Measurements from ENCODE around the gene STRIT1. TPM values are rescaled to one million over a fixed set of nuclear protein-coding genes. Genes with fewer than 3 reads are reported as not detected.
"Not testable (repeated sequence)": the region's sequence is repeated elsewhere in the genome, so short reads cannot be mapped to it uniquely, and the experiment has no call there.

STRIT1 gene
- total RNA-seq, 1 donor from 2014 or later, result not detected

GRCh38 chr3:155312781-155313180 lies 19.3 kb upstream of the STRIT1 start:
- no peak for DNase-seq

- DNase-seq, result no peak
Measured at GRCh38 chr3:155309581-155309980, 16.1 kb upstream of the STRIT1 start.

- no peak for DNase-seq
Measured at GRCh38 chr3:155308831-155309230, 15.3 kb upstream of the STRIT1 start.

GRCh38 chr3:155307183-155307582 lies 13.7 kb upstream of the STRIT1 start:
- no peak for DNase-seq

GRCh38 chr3:155304394-155304793 lies 10.9 kb upstream of the STRIT1 start:
- no peak for DNase-seq

- no peak for DNase-seq
Measured at GRCh38 chr3:155303540-155304097, 10.1 kb upstream of the STRIT1 start.

GRCh38 chr3:155302891-155303290 lies 9.4 kb upstream of the STRIT1 start:
- no peak for DNase-seq

- no peak for DNase-seq
Measured at GRCh38 chr3:155302481-155302880, 9.0 kb upstream of the STRIT1 start.

GRCh38 chr3:155297100-155297499 lies 3.6 kb upstream of the STRIT1 start:
- DNase-seq, result no peak

GRCh38 chr3:155296413-155296812 lies 2.9 kb upstream of the STRIT1 start:
- DNase-seq, result no peak

- DNase-seq, result no peak
Measured at GRCh38 chr3:155292693-155293092, 790 bp downstream of the STRIT1 start.

GRCh38 chr3:155292133-155292532 lies 1.4 kb downstream of the STRIT1 start:
- no peak for DNase-seq

- no peak for DNase-seq
Measured at GRCh38 chr3:155286736-155287135, 6.7 kb downstream of the STRIT1 start.

- no peak for DNase-seq
Measured at GRCh38 chr3:155285936-155286335, 7.5 kb downstream of the STRIT1 start.

GRCh38 chr3:155283092-155284056 lies 10.1 kb downstream of the STRIT1 start:
- DNase-seq, result no peak

- DNase-seq, result no peak
Measured at GRCh38 chr3:155282385-155283091, 10.9 kb downstream of the STRIT1 start.

- no peak for DNase-seq
Measured at GRCh38 chr3:155281912-155282311, 11.6 kb downstream of the STRIT1 start.

GRCh38 chr3:155276089-155276488 lies 17.4 kb downstream of the STRIT1 start:
- DNase-seq, result not testable (repeated sequence)

GRCh38 chr3:155275159-155275754 lies 18.2 kb downstream of the STRIT1 start:
- not testable (repeated sequence) for DNase-seq

GRCh38 chr3:155274435-155274834 lies 19.0 kb downstream of the STRIT1 start:
- not testable (repeated sequence) for DNase-seq

- no peak for DNase-seq
Measured at GRCh38 chr3:155271343-155271613, 22.2 kb downstream of the STRIT1 start.

- no peak for DNase-seq
Measured at GRCh38 chr3:155270485-155271342, 22.8 kb downstream of the STRIT1 start.
